Muscle of back (tissue), 11 donors: ENCODE data around the gene COX6A2. TPM values are rescaled to one million over a fixed set of nuclear protein-coding genes. Genes with fewer than 3 reads are reported as not detected.
"Not testable (repeated sequence)": the region's sequence is repeated elsewhere in the genome, so short reads cannot be mapped to it uniquely, and the experiment has no call there.

ENCODE experiments used
- DNase-seq, 3 donors: peaks; one replicate each; pipeline versions ENCODE4 v3.0.0 to v3.0.0-alpha.2; 2013
- polyA plus RNA-seq, 10 donors: library from polyadenylated mRNA; unstranded; fragments of 120-200 nt; gene quantifications; one replicate each; pipeline ENCODE4 v1.2.1, GENCODE V29; 2013; ENCODE audit not compliant: insufficient read length in 10 of 10

Gene COX6A2
- polyA plus RNA-seq, 10 donors = 174 to 388 (median 268) TPM

DNA sequence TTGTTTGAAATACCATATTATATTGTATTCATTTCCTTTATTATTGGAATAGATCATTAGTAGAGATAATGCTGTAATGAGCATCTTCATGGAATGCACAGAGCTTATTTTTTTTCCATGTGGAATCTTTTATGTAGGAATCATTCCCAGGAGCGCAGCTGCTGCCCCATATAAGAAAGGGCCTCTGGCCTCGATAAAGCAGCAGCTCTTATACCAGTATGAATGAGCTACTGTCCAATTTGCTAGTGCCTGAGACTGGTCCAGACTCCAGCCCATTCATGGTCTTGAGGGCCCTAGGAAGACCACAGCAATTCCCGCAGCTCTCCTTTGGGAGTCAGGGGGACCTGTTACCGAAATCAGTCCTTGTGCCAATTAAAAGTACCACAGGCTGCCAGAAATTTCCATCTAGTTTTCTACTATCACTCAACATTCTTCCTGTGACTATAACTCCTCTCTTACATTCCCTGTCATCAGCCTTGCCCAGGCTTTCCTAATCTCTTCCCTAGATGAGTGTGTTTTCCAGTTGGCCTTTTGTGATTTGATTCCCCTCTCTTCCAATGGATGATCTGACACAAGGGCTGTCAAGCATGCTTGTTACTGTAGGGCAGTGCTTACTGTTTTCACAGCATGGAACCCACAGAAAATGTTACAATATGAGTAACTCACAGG is 12.5 kb upstream of the COX6A2 start:
- no peak for DNase-seq

DNA sequence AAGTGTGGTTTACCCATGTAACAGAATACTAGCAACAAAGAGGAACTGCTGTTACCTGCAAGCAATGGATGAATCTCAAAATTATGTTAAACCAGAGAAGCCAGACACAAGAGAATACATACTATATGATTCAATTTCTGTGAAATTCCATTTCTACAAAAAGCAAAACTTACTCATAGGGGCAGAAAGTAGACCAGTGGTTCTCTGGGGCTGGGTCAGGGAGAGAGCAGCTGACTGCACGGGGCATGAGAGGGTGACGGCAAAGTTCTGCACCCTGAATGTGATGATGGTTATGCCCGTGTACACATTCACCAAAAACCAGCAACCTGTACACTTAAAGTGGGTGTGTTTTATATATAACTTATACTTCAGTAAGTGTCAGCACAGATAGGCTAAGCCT is 11.4 kb upstream of the COX6A2 start:
- DNase-seq = no peak

DNA sequence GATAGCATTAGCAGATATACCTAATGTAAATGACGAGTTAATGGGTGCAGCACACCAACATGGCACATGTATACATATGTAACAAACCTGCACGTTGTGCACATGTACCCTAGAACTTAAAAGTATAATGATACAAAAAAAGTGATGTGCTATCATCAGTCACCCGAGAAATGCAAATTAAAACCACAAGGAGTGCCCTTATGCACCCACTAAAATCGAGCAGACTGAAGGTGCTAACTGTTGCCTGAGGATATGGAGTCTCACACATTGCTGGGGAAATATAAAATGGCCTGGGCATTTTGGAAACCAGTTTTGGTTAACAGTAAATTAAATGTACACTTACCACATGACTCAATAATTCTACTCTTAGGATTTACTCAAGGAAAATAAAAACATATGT is 10.9 kb upstream of the COX6A2 start:
- DNase-seq = not testable (repeated sequence)

DNA sequence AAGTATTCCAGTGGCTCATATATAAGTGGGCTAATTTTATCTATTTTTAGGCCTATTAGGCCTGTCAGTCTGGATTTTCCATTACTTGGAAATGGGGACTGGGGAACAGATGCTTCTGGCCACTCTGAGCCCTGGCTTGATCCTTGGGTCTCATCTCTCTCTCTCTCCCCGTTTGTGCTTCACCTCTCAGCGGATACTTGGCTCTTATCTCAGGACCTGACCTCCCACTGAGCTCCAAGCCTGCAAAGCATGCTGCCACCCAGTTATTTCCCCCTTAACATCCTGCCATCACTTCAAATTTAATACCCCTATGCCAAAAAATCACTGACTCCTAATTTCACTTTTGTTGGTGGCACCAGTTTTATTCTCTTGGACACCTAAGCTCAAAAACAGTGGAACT is 10.3 kb upstream of the COX6A2 start:
- DNase-seq = no peak

DNA sequence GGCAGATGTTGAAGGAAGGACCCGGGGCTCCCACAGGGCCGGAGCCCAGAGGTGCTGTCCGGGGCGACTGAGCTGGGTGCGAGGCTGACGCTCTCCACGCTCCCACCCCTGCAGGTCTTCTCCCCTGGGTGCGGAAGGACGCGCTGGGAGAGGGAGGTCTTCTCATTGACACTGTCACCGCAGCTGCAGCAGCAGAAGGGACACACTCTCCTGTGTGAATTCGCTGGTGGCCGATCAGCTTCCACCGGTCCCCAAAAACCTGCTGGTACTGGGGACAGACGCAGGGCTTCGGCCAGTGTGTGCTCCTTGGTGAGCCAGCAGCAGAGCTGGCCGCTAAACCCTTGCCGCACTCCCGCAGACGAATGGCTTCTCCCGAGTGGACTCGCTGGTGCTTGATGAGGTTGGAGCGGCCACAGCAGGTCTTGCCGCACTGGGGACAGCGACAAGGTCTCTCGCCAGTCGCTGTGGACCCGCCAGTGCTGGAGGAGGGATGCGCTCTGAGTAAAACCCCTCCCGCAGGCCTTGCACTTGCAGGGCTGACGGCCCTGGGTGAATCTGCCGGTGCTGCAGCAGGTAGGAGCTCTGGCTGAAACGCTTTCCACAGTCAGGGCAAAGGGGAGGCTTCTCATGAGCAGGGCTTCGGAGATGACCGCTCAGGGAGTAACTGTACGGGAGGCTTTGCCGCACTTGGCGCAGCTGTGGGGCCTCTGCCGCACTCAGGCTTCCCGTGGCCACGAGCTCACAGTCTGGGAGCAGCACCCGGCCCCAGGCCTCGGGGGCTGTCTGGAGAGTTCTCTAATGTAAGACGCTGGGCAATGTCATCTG is 8.3 kb upstream of the COX6A2 start:
- no peak for DNase-seq

DNA sequence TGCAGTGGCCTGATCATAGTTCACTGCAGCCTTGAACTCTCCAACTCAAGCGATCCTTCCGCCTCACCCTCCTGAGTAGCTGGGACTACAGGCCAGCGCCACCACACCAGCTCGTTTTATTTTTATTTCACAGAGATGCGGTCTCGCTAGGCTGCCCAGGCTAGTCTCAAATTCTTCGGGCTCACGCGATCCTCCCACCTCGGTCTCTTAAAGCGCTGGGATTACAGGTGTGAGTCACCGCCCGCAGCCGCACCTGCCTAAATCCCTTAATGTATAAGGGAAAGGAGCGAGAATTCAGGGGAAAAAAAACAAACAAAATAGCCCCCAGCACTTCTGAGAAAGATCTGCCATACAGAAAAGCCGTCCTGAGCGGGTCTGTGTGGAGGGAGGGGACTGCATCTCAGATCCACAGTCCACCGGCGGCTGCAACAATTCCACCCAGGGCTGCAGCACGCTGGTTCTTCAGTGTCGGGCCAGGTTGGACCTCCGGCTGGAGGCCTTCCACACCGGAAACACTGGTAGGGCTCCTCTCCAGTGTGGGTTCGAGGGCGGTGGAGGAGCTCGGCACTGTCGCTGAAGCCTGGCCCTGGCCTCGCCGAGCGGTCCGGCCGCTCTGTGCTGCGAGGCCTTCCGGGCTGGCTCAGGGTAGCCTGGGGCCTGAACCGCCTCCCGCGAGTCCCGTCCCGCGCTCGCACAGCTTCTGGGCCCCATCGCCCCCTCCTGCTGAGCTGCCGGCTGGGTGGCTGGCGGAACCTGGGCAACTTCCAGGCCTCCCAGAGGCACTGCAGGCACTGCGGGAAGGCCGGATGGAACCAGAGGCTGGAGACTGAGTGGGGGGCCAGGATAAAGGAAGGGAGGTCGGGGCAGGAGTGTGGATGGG is 7.4 kb upstream of the COX6A2 start:
- no peak for DNase-seq

DNA sequence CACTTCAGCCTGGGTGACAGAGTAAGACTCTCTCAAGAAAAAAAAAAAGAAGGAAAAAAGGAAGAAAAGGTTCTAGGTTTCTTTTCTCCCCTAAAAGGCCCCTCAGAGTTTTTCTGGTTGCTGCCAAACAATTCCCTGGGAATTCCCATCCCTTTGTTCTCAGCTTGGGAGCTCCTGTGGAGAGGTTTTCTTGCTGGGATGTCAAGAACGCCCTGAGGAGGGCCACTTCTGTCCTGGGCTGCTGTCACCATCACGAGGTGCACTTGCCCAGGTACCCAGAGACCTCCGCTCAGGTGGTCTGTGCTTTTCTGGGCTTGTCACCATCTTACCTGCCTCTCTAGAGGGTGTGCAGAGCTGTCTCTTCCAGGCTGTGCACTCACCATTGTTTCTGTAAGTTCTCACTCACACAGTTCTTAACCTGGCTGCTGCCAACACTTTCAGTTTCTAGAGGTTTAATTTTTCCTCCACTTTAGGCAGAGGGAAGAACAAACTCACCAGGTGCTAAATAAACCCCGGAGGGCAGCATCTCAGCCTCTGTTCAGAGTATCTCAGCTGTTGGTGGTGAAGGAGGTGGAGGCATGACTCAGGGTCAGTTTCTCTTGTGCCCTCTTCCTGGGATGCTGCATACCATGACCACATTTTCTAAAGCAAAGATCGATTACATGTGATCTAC is 2.4 kb upstream of the COX6A2 start:
- DNase-seq = no peak

DNA sequence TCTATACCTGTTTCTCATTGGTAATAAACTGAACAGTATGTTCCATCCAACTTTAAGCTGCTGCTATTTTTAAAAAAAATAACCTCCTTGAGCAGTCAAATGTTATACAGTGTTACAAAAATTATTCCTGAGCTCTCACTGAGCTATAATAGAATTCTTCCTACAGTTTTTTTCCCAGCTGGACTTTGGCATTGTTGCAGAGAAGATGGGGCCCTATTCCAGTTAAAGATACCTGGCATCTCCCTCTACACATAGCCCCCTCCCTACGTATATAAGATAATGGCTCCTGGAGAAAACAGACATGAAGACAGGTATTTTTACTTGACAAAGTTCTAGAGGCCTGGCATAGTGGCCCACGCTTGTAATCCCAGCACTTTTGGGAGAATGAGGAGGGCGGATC is 1.6 kb upstream of the COX6A2 start:
- no peak for DNase-seq

DNA sequence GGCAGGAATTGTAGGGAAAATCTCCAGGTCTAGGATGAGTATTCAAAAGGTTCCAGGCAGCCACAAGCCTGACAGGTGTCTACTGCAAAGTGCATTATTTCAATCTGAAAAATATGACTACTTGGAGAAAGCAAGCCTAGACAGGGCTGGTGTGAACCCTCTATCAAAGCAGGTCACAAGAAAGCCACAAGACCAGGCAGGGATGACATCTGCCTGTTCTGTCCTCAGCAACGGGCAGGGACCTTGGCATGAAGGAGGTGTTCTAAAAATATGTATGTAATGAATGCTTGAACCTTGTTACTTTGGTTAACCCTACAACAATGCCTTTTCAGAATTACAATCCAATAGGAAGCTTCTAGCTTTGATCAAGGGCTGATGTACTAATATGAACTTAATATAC is 1.2 kb upstream of the COX6A2 start:
- no peak for DNase-seq

DNA sequence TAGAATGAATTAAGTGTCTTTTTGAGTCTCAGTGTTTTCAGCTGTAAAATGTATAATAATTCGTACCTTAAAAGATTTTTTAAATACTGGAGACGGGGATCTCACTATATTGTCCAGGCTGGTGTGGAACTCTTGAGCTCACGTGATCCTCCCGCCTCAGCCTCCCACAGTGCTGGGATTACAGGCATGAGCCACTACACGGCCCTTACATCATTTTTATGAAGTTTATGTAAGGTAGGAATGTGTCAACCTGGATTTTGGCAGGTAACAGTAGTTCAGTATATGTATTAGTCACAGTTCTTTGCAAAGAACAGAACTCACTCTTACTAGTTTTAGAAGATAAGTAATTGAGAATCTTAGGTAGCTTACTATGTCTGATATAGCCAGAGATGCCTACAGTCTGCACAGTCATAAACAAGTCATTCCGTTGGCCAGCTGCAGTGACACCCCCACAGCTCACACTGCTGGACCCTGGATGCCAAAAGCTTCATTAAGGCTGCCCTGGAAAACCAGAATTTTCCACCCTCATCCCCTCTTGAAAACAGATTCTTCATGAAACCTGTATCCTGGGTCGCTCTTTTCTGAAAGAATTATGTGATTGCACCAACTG is 583 bp upstream of the COX6A2 start:
- DNase-seq = no peak

DNA sequence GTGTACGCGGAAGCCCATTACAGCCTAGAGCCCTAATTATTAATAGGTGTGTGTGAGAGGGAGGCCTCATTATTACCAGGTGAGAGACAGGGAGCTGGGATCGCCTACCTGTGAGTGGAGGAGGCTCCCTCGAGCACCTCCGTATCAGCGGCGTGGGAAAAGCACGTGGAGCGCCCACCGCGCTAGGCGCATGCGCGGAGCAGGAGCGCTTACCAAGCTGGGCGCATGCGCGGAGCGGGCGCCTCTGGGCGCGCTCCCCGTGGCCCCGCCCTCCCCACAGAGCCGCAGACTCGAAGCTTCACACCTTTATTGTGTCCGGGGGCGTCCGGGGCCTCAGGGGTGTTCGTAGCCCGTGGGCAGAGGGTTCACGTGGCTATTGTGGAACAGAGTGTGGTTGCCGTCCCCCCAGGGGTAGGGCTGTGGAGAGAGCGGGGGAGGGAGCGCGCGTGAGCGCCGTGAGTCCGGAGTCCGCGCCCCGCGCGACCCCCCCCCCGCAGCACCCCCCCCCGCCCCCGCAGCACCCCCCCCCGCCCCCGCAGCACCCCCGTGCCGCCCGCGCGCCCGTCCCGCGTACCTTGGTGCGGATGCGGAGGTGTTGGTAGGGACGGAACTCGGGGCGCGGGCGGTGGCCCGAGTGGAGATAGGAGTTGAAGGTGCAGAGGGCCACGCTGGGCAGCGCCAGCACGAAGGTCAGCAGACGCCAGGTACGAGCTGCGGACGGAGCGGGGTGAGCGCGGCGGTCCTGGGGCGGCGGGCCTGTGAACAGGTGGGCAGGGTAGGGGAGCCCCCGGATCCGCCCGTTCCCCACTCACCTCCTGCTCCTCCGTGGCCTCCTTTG is 500 bp downstream of the COX6A2 start:
- DNase-seq = peak; percentile 54 to 85 (median 78)

DNA sequence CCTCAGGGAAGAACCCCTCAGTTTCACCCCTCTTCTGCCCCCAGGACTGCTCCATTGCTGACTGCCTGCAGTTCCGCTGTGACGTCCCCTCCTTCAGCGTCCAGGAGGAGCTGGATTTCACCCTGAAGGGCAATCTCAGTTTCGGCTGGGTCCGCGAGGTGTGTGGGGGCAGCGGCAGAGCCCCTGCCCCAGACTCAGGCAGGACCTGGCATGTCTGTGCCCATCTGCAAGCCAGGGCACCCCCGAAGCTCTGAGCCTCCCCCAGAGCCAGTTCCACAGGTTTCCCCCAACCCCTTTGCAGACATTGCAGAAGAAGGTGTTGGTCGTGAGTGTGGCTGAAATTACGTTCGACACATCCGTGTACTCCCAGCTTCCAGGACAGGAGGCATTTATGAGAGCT is 4.4 kb downstream of the COX6A2 start:
- no peak for DNase-seq

DNA sequence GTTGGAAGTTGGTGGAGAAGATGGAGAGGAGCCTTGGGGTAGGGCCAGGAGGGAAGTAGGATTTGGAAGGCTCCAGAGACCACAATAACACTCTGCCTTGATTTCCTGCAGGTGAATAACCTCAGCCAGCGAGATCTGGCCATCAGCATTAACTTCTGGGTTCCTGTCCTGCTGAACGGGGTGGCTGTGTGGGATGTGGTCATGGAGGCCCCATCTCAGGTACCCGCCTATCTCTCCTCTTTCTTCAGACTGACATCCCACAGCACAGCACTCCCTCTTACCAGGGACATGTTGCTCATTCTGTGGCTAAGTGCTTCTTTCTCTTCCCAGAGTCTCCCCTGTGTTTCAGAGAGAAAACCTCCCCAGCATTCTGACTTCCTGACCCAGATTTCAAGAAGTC is 4.9 kb downstream of the COX6A2 start:
- no peak for DNase-seq

DNA sequence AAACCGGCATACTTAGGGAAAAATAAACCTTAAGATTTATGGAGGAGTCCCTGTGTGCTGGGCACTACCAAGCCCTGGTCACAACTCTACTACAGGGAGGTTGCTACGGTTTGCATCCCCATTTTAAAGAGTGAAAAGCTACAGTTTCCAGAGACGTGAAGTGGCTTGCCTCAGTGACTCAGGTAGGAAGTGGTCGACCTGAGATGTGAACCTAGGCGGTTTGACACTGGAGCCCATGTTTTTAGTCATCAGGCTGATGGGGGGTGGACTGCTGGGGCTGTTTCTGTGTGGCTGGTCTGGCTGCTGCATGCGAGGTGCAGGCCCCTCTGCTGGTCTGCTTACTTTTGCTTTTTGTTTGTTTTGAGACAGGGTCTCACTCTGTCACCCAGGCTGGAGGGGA is 6.6 kb downstream of the COX6A2 start:
- no peak for DNase-seq

DNA sequence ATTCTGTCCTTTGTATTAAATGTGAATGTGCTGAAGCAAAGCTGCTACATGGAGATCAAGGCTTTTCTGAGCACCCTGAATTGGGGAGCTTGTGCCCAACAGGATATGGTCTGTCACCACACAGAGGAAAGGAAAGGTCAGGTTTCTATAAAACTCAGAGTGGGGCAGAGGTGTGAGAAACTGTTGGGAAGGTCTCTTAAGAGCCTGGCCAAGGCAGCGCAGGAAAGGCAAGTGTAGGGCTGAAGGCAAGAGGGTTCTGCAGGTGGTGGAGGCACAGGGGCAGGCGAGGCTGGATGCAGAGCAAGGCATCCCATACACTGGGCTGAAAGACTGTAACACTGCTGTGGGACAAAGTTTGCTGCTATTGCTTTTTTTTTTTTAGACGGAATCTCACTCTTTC is 8.1 kb downstream of the COX6A2 start:
- DNase-seq = no peak

DNA sequence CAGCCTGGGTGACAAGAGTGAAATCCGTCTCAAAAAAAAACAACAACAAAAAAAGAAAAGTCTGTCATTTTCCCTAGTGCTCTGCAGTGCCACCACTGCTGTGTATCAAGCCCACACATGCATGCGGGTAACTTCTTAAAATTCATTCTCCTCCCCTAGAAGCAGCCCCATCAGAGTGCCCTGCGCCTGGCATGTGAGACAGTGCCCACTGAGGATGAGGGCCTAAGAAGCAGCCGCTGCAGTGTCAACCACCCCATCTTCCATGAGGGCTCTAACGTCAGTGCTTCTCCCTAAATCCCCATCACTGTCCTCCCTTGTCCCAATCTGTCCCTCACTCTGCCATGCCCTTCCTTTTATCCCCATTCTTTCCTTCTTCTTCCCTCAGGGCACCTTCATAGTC is 10.2 kb downstream of the COX6A2 start:
- no peak for DNase-seq

DNA sequence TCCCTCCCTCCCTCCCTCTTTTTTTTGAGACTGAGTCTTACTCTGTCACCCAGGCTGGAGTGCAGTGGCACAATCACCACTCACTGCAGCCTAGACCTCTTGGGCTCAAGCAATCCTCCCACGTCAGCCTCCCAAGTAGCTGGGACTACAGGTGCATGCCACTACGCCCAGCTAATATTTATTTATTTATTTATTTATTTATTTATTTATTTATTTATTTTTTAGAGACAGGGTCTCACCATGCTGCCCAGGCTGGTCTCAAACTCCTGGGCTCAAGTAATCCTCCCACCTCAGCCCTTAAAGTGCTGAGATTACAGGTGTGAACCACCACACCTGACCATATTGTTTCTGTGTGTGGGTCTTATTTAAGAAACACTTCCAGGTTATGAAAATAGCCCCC is 11.1 kb downstream of the COX6A2 start:
- not testable (repeated sequence) for DNase-seq

DNA sequence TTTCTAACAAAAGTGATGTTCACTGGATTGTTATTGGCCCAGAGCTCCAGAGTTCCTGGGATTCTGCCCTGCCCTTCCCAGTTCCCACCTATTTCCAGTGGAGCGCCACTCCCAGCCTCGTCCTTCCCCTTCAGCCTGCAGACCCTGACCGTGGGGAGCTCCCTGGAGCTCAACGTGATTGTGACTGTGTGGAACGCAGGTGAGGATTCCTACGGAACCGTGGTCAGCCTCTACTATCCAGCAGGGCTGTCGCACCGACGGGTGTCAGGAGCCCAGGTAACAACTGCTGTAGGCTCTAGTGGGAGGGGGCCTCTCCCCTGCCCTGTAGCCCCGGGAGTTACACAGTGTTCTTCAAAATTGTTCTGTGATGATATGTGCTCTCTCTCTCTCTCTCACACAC is 11.8 kb downstream of the COX6A2 start:
- DNase-seq = no peak

DNA sequence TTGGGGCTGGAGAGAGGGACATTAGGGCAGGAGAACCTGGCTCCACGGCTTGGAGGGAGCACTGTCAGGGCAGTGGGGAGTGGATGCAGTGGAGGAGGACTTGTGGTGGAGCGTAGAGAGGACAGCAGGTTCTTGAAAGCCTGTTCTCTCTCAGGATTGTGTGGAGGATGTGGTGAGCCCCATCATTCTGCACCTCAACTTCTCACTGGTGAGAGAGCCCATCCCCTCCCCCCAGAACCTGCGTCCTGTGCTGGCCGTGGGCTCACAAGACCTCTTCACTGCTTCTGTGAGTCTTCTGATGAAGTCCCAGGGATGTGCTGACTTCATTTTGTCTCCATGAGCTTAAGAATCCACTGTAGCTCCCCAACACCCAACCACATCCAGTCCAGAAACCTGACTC is 13.5 kb downstream of the COX6A2 start:
- DNase-seq = no peak

DNA sequence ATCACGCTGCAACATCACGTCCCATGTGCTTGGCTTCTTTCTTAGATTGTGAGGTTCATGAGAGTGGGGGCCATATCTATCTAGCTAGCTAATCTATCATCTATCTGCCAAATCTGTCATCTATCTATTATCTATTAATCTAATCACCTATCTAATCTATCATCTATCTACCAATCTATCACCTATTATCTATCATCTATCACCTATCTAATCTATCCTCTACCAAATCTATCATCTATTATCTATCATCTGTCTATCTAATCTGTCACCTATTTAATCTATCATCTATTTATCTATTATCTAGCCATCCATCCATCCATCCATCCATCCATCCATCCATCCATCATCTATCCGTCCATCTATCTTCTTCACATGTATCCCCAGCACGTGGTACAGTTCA is 14.2 kb downstream of the COX6A2 start:
- no peak for DNase-seq

DNA sequence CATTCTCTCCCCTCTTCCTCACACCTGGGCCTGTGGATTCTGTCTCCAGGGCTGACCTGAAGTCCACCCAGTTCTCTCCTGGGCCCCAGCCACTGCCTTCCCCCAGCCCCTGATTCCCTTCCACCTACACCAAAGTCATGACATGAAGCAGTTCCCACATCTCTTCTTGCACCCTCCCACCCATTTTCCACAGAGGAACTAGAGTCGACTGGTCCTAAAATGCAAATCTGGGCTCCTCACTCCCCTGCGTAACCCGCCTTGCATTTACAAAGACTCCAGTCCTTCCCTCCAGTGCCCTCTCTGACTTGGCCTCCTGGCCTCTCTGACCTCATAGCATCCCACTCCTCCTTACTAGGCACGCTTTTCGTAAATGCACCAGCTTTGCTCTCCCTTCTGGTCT is 14.8 kb downstream of the COX6A2 start:
- DNase-seq = no peak
